Lung (tissue), 12 donors: ENCODE measurements around the gene TTLL5. TPM values are rescaled to one million over a fixed set of nuclear protein-coding genes. Genes with fewer than 3 reads are reported as not detected.

Experiments used
- ATAC-seq: fragments of 200-7000 bp; cut with Tn5 transposase; one replicate; pipeline ENCODE4 v1.9.1; 2020; ENCODE audit warnings: moderate number of reproducible peaks; ENCODE audit not compliant: insufficient read depth, low FRiP score
- DNase-seq, 3 donors: peaks; one replicate each; pipeline ENCODE4 v3.0.0-alpha.2; 2013 to 2017
- H3K27ac ChIP-seq, 2 donors: one replicate each; pipeline ENCODE4 v1.5.1; 2013; ENCODE audit warnings: mild to moderate bottlenecking in 2 of 2, moderate library complexity in 2 of 2, control low read depth in 1 of 2, inconsistent platforms in 1 of 2, low read depth in 1 of 2, low read length in 1 of 2
- H3K27me3 ChIP-seq, 3 donors: one replicate each; pipeline ENCODE4 v1.5.1; 2013; ENCODE audit warnings: low read length in 2 of 3; ENCODE audit not compliant: control insufficient read depth in 3 of 3, insufficient read depth in 3 of 3
- H3K36me3 ChIP-seq, 4 donors: one replicate each; pipeline ENCODE4 v1.5.1; 2013; ENCODE audit warnings: low read length in 4 of 4, mild to moderate bottlenecking in 1 of 4, moderate library complexity in 1 of 4; ENCODE audit not compliant: control insufficient read depth in 4 of 4, insufficient read depth in 4 of 4
- H3K4me1 ChIP-seq, 5 donors: one replicate each; pipeline ENCODE4 v1.5.1; 2013; ENCODE audit warnings: low read length in 5 of 5, mild to moderate bottlenecking in 2 of 5, moderate library complexity in 1 of 5; ENCODE audit not compliant: control insufficient read depth in 5 of 5, insufficient read depth in 5 of 5
- H3K4me3 ChIP-seq: one replicate; pipeline ENCODE4 v1.5.1; 2013; ENCODE audit warnings: mild to moderate bottlenecking, control low read depth, moderate library complexity
- H3K9ac ChIP-seq, 2 donors: one replicate each; pipeline ENCODE4 v1.5.1; 2013; ENCODE audit warnings: low read length in 2 of 2, control low read depth in 1 of 2; ENCODE audit not compliant: insufficient read depth in 1 of 2
- H3K9me3 ChIP-seq, 4 donors: one replicate each; pipeline ENCODE4 v1.5.1; 2013; ENCODE audit warnings: low read length in 3 of 4, mild to moderate bottlenecking in 1 of 4, moderate library complexity in 1 of 4; ENCODE audit not compliant: control insufficient read depth in 4 of 4, insufficient read depth in 3 of 4
- WGBS, 2 donors: extraction: QIAGEN DNeasy Blood & Tissue Kit; methylation state at CpG; one replicate each; pipeline ENCODE4 v1.1.7; 2013; 5-methylcytosine and 5-hydroxymethylcytosine counted together
- polyA plus RNA-seq, 2 donors: library from polyadenylated mRNA; stranded (reverse); fragments of 200-250 nt; gene quantifications; one replicate each; pipeline ENCODE4 v1.2.1, GENCODE V29; 2013
- total RNA-seq, 2 donors: library from RNA; depleted of rRNA in 1 of 2; stranded (reverse); fragments of >200 nt in 1 of 2; gene quantifications; one replicate each; pipeline ENCODE4 v1.2.1, GENCODE V29; 2014 to 2021
- TF ChIP-seq, protein P1 (sequence below): IDR thresholded peaks from 2 replicates; pipeline ENCODE4 v1.5.1; 2012; ENCODE audit warnings: mild to moderate bottlenecking; ENCODE audit errors: control extremely low read depth, extremely low read depth
- donor health status: control.
- donor health status: control.
- donor health status: Bipolar disorder and iron deficiency.
- donor health status: healthy.
- donor health status: DM: yes; HTN: yes; CAD: no.

Gene TTLL5
- total and polyA plus RNA-seq, 4 donors: 10.3 to 58.6 (median 28.8) TPM

DNA sequence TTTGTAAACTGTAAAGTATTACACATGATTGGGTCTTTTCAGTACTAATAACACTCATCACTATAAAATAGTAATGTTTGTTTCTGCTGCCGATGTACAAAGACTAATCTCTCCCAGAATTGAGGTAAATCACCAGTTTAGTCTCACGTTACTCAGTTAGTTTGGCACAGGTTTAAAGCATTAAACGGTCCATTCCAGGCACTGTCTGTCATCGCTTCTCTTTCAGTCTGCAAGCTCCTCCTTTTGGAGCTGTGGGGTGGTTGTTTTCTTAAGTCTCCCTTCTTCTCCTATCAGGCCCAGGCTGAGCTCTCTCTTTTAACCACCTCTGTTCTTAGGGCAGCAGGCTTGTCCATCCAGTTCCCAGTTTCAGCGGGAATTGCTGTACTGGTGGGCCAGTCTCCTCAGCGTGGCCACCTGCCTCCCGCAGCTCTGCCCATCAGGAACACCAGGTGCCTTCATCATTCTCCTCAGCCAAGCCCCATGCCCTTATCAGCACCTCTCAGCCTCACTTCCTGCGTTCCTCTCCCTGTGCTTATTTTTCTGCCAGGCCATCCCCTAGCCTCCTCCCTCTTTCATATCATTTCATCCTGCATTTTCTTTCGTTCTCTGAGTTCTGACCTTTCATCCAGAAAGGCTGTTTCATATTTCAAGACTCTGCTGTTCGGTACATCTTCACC, 171.7 kb downstream of the TTLL5 start:
- DNase-seq (peak in 1 of 3 donors; percentile 47), ATAC-seq (no peak)
- TF ChIP-seq, protein P1, sequence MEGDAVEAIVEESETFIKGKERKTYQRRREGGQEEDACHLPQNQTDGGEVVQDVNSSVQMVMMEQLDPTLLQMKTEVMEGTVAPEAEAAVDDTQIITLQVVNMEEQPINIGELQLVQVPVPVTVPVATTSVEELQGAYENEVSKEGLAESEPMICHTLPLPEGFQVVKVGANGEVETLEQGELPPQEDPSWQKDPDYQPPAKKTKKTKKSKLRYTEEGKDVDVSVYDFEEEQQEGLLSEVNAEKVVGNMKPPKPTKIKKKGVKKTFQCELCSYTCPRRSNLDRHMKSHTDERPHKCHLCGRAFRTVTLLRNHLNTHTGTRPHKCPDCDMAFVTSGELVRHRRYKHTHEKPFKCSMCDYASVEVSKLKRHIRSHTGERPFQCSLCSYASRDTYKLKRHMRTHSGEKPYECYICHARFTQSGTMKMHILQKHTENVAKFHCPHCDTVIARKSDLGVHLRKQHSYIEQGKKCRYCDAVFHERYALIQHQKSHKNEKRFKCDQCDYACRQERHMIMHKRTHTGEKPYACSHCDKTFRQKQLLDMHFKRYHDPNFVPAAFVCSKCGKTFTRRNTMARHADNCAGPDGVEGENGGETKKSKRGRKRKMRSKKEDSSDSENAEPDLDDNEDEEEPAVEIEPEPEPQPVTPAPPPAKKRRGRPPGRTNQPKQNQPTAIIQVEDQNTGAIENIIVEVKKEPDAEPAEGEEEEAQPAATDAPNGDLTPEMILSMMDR: no peak
- Histone ChIP-seq H3K27ac (peak overlapping the region in 1 of 2 donors; percentile 57), H3K4me3 (no peak overlapping the region), H3K9ac (peak overlapping the region in 1 of 2 donors; percentile 12), H3K9me3 (no peaks in the 10 kb centered on the region), H3K4me1 (peaks cover 3 to 25% (median 7%) of the 10 kb centered on the region in 5 donors), H3K27me3 (no peaks in the 10 kb centered on the region), H3K36me3 (peaks cover 0 to 2% (median 0%) of the 10 kb centered on the region in 4 donors)
- WGBS, 2 donors: 61 to 76% methylated on average over 10 of the region's 10 CpGs

DNA sequence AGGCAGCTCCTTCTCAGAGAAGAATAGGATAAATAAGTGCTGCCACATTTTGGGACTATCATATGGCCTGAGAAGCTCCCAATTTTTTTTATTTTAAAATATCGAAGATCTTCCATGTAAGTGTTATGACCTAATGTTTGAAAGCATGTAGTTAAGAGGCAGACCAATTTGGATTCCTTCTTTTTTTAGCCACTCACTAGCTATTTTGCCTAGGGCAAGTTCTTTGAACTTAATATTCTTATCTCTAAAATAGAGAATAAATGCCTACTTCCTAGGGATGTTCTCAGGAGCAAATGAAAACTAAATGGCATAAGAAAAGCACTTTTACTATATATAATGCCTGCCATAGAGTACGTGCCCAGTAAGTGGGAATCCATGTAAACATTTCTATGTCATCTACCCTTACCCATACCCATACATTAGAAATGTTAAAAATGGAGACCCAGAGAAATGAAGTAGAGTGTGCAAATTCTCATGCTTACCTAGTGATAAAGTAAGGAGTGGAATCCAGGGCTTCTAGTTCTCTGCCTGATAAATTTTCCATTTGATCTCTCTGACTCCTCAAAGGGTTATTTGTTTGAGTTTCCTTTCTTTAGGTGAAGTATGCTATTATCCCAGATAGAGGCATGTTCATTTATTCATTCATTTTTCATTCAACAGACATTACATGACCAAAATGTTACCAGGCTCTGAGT, 172.4 kb downstream of the TTLL5 start:
- Histone ChIP-seq H3K4me3 (no peak overlapping the region), H3K36me3 (peaks cover 0 to 2% (median 0%) of the 10 kb centered on the region in 4 donors), H3K27ac (no peak overlapping the region)

DNA sequence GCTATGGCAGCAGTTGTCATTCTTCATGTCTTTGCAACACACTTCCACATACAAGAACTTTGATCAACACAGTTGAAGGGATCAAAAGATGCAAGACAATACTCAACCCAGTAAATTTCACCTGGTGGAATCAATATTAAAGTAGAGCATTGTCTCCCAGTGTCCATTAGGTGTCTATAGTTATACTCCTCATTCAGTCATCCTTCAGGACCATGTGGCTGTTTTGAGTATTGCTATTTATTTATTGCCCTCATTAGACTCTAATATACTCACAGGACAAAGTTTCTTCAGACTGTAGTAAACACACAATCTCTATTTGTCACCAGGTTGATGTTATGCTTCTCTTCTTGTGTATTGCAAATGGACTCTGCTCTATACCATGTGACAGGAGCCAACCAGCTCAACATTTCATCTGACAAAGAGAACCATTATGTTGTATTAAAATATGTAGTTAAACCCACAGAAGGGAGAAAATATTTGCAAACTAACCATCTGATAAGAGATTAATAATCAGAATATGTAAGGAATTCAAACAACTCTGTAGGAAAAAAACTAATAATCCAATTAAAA, 174.2 kb downstream of the TTLL5 start:
- ATAC-seq: no peak
- no peak overlapping the region for H3K9ac ChIP-seq
- H3K9me3 ChIP-seq: no peaks in the 10 kb centered on the region
- no peak for DNase-seq
- TF ChIP-seq, protein P1: no peak
- no peaks in the 10 kb centered on the region for H3K27me3 ChIP-seq
- H3K27ac ChIP-seq: no peak overlapping the region
- H3K4me1 ChIP-seq: peaks cover 3 to 25% (median 7%) of the 10 kb centered on the region in 5 donors
- peaks cover 0 to 2% (median 0%) of the 10 kb centered on the region in 4 donors for H3K36me3 ChIP-seq
- H3K4me3 ChIP-seq: no peak overlapping the region

More for the DNA sequence above, 172.4 kb downstream of the TTLL5 start:
- H3K4me1 ChIP-seq: peaks cover 3 to 25% (median 7%) of the 10 kb centered on the region in 5 donors
- no peaks in the 10 kb centered on the region for H3K27me3 ChIP-seq
- H3K9ac ChIP-seq: no peak overlapping the region
- no peaks in the 10 kb centered on the region for H3K9me3 ChIP-seq
- WGBS, 2 donors: 76 to 90% methylated on average over 2 of the region's 2 CpGs
- TF ChIP-seq, protein P1: no peak
- DNase-seq (no peak), ATAC-seq (no peak)
